ENCODE data around the gene CSMD2. TPM values are rescaled to one million over a fixed set of nuclear protein-coding genes. Genes with fewer than 3 reads are reported as not detected.
A peak's percentile ranks its signal among the peaks of the same experiment; 100 is the strongest.

The CSMD2 gene
- total RNA-seq, 1 donor from 2014 or later, result 1.1 TPM

- no peak for DNase-seq (ENCODE audit: low spot score)
Observed at GRCh38 chr1:33508151-33508550, 656.9 kb downstream of the CSMD2 start.

GRCh38 chr1:33507661-33508060, 657.4 kb downstream of the CSMD2 start:
- DNase-seq (ENCODE audit: low spot score), result no peak

- no peak for DNase-seq (ENCODE audit: low spot score)
Observed at GRCh38 chr1:33503506-33503905, 661.5 kb downstream of the CSMD2 start.

GRCh38 chr1:33502726-33503125, 662.3 kb downstream of the CSMD2 start:
- DNase-seq (ENCODE audit: low spot score), result no peak

GRCh38 chr1:33501774-33502173, 663.3 kb downstream of the CSMD2 start:
- DNase-seq (ENCODE audit: low spot score), result no peak

- DNase-seq (ENCODE audit: low spot score), result no peak
Observed at GRCh38 chr1:33501309-33501708, 663.7 kb downstream of the CSMD2 start.

GRCh38 chr1:33500547-33500946, 664.5 kb downstream of the CSMD2 start:
- no peak for DNase-seq (ENCODE audit: low spot score)

- DNase-seq (ENCODE audit: low spot score), result no peak
Observed at GRCh38 chr1:33497410-33497809, 667.6 kb downstream of the CSMD2 start.

- DNase-seq (ENCODE audit: low spot score), result no peak
Observed at GRCh38 chr1:33494929-33495328, 670.1 kb downstream of the CSMD2 start.

GRCh38 chr1:33488624-33489023, 676.4 kb downstream of the CSMD2 start:
- no peak for DNase-seq (ENCODE audit: low spot score)

GRCh38 chr1:33482412-33482811, 682.6 kb downstream of the CSMD2 start:
- no peak for DNase-seq (ENCODE audit: low spot score)

GRCh38 chr1:33477451-33477850, 687.6 kb downstream of the CSMD2 start:
- no peak for DNase-seq (ENCODE audit: low spot score)

GRCh38 chr1:33473900-33474299, 691.1 kb downstream of the CSMD2 start:
- DNase-seq (ENCODE audit: low spot score), result no peak

GRCh38 chr1:33472269-33472980, 692.6 kb downstream of the CSMD2 start, which contains the start of gene ZSCAN20:
Gene ZSCAN20, plus strand, starts transcription at chr1:33472645. Its CDS starts 6,644 bp downstream, at chr1:33479289.
- DNase-seq (ENCODE audit: low spot score), result peak; percentile 98

GRCh38 chr1:33471416-33471815, 693.6 kb downstream of the CSMD2 start:
- DNase-seq (ENCODE audit: low spot score), result no peak

- DNase-seq (ENCODE audit: low spot score), result peak; percentile 76
Observed at GRCh38 chr1:33470495-33471012, 694.5 kb downstream of the CSMD2 start.

GRCh38 chr1:33469691-33470090, 695.3 kb downstream of the CSMD2 start:
- no peak for DNase-seq (ENCODE audit: low spot score)

GRCh38 chr1:33468967-33469366, 696.1 kb downstream of the CSMD2 start:
- DNase-seq (ENCODE audit: low spot score), result no peak

- DNase-seq (ENCODE audit: low spot score), result no peak
Observed at GRCh38 chr1:33468531-33468930, 696.5 kb downstream of the CSMD2 start.

- DNase-seq (ENCODE audit: low spot score), result no peak
Observed at GRCh38 chr1:33468011-33468410, 697.0 kb downstream of the CSMD2 start.

GRCh38 chr1:33466159-33466558, 698.9 kb downstream of the CSMD2 start:
- DNase-seq (ENCODE audit: low spot score), result no peak

GRCh38 chr1:33465316-33465715, 699.7 kb downstream of the CSMD2 start:
- DNase-seq (ENCODE audit: low spot score), result no peak

- no peak for DNase-seq (ENCODE audit: low spot score)
Observed at GRCh38 chr1:33464552-33464951, 700.5 kb downstream of the CSMD2 start.

Data from ureter (tissue), 1 donor.